GM19351 (cell line): ENCODE measurements around the gene MGRN1.

Source experiments
- ATAC-seq: cut with Tn5 transposase; IDR thresholded peaks from one replicate; pipeline ENCODE4 v1.9.1; 2021; ENCODE audit warnings: mild to moderate bottlenecking, moderate library complexity; ENCODE audit not compliant: unreplicated experiment

Gene MGRN1

GRCh38 chr16:4624015-4624826, at the start of gene MGRN1:
Gene MGRN1, plus strand, starts transcription at chr16:4624826. Its CDS starts 135 bp downstream, at chr16:4624961.
- peak; percentile 61 for ATAC-seq

GRCh38 chr16:4574919-4575705, 49.5 kb upstream of the MGRN1 start:
- ATAC-seq, result no peak

- no peak for ATAC-seq
These were observed 48.6 kb upstream of the MGRN1 start for GRCh38 chr16:4576008-4576407.

DNA sequence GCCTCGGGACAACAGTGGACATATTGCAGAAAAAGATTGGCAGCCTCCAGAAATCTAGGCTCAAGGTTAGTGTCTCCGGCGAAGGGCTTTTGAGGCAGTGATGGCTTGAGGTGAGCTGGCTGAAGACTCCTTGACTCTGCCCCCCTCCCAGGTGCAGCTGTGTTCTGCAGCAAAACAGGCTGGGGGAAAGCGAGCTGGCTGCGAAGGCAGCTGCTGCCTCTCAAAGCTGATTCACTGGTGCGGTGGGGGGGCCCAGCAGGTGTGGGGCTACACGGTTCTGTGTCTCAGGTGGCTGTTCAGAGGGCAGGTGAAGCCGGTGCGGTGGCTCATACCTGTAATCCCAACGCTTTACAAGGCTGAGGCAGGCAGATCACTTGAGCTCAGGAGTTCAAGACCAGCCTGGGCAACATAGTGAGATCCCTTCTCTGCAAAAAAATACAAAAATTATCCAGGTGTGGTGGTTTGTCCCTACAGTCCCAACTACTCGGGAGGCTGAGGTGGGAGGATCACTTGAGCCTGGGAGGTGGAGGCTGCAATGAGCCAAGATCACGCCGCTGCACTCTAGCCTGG, 45.6 kb upstream of the MGRN1 start:
- ATAC-seq, result no peak

DNA sequence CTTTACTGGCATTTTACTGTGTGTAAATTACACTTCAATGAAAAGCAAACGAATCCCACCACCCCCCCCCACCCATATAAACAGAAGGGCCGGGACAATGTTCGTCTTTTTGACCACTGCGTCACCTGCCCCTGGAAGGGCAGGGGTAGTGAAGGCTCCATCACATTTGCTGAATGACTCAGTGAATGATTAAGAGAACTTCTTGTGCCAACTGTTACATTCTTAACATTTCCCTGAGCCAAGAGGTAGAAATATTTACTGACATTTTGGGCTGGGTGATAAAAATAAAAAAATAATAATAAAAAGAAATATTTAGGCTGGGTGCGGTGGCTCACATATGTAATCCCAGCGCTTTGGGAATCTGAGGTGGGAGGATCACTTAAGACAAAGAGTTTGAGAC, 44.4 kb upstream of the MGRN1 start:
- no peak for ATAC-seq

DNA sequence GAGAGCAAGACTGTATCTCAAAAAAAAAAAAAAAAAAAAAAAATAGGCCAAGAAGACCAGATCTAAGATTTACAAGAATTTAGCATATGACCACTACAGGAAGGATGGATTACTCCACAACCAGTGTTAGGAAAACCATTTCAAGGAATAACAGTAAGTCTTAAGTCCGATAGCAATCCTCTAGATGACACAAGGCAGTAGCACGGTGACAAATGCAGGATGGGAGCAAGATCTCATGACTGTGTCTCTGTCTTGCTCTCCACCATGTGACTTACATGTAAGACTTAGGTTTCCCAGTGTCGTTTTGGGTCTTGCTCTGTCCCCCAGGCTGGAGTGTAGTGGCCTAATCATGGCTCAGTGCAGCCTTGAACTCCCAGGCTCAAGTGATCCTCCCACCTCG, 40.7 kb upstream of the MGRN1 start:
- no peak for ATAC-seq

GRCh38 chr16:4586291-4586690, 38.3 kb upstream of the MGRN1 start:
- no peak for ATAC-seq

GRCh38 chr16:4588386-4588785, 36.2 kb upstream of the MGRN1 start:
- no peak for ATAC-seq

DNA sequence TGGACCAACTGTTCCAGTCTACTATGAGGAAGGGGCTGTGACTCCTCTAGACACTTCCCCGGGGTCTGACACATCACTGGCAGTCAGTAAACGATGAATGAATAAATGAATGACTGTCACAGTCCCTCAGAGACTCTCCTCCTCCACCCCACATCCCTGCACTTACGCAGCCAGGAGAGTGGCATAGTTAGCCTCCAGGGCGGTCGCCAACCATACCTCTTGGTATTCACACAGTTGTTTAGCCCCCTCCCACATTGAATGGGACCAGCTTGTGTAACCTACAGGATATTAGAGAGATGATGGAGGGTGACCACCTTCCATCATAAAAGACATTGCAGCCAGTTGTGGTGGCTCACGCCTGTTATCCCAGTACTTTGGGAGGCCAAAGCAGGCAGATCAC, 35.7 kb upstream of the MGRN1 start:
- no peak for ATAC-seq

- no peak for ATAC-seq
These were observed 33.4 kb upstream of the MGRN1 start for GRCh38 chr16:4591191-4591590.

- no peak for ATAC-seq
These were observed 32.7 kb upstream of the MGRN1 start for GRCh38 chr16:4591706-4592470.

- ATAC-seq, result no peak
These were observed 31.5 kb upstream of the MGRN1 start for GRCh38 chr16:4593086-4593485.

GRCh38 chr16:4594433-4595410, 29.9 kb upstream of the MGRN1 start:
- no peak for ATAC-seq

- no peak for ATAC-seq
These were observed 27.5 kb upstream of the MGRN1 start for GRCh38 chr16:4597174-4597573.

GRCh38 chr16:4599037-4599436, 25.6 kb upstream of the MGRN1 start:
- no peak for ATAC-seq

GRCh38 chr16:4599545-4599944, 25.1 kb upstream of the MGRN1 start:
- ATAC-seq, result no peak

DNA sequence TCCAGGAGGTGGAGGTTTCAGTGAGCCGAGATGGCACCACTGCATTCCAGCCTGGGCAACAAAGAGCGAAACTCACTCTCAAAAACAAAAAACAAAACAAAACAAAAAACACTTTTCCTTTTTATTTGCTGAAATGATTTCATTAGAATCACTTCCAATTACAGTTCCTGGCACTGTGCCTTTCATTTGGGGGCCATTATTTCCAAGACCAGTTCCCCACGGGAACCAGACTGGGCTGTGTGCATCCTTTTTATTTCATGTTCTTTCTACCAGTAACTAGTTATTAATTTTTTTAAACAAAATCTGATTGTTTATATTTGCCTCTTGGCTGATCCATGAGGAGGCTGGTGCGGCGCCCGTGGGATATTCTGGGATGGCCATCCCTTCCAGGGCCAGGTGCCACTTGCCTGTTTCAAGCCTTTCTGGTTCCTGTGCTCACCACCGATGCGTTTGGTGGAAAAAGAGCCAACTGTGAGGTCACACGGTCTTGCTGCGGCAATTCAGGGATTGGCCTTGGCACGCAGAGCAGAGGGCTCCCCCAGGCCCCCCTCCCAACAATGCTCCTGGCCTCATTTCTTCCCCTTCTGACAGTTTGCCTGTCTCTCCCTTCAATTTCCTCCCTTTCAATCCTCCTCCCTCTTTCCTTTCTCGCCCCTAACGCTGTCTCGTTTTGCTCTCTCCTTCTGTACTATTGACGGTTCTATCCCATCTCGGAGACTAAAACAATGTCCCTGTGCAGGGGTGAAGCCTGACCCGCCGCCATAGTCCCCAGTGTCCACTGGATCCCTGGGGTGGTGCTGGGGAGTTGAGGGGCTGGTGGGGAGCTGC, 23.4 kb upstream of the MGRN1 start:
- ATAC-seq, result no peak

GRCh38 chr16:4601864-4602186, 22.8 kb upstream of the MGRN1 start:
- no peak for ATAC-seq

GRCh38 chr16:4602331-4602730, 22.3 kb upstream of the MGRN1 start:
- ATAC-seq, result no peak
